ENCODE measurements around the gene SHH. TPM values are rescaled to one million over a fixed set of nuclear protein-coding genes. Genes with fewer than 3 reads are reported as not detected.

The SHH gene
- total RNA-seq, 2 donors from 2014 or later: 0.32 to 1.2 TPM

GRCh38 chr7:155789001-155789725 lies 23.1 kb downstream of the SHH start:
- no peak for TF ChIP-seq POLR2AphosphoS5 (IDR thresholded peaks at IDR 0.05)
- 73% methylated on average over 26 of the region's 29 CpGs for WGBS

GRCh38 chr7:155788616-155789000 lies 23.7 kb downstream of the SHH start:
- intact Hi-C loops (cut with DNase I): no loop called here
- Histone ChIP-seq H3K4me1 (replicated peaks) (no peaks in the 10 kb centered on the region), H3K27ac (no peak overlapping the region), H3K4me3 (no peak overlapping the region), H3K36me3 (no peaks in the 10 kb centered on the region), H3K27me3 (replicated peaks; ENCODE audit: insufficient read depth) (no peaks in the 10 kb centered on the region), H3K9me3 (no peaks in the 10 kb centered on the region)
- DNase-seq (ENCODE audit: low spot score): no peak
- TF ChIP-seq CTCF (IDR thresholded peaks at IDR 0.05) (no peak), POLR2AphosphoS5 (IDR thresholded peaks at IDR 0.05) (no peak), POLR2A (IDR thresholded peaks at IDR 0.05) (no peak)
- WGBS: 76% methylated on average over 22 of the region's 22 CpGs

More at GRCh38 chr7:155789001-155789725, 23.1 kb downstream of the SHH start:
- Histone ChIP-seq H3K27ac (no peak overlapping the region), H3K27me3 (replicated peaks; ENCODE audit: insufficient read depth) (no peaks in the 10 kb centered on the region), H3K4me1 (replicated peaks) (no peaks in the 10 kb centered on the region), H3K36me3 (no peaks in the 10 kb centered on the region), H3K4me3 (no peak overlapping the region), H3K9me3 (no peaks in the 10 kb centered on the region)
- no peak for DNase-seq (ENCODE audit: low spot score)
- intact Hi-C loops (cut with DNase I): no loop called here

- WGBS: 1% methylated on average over 61 of the region's 68 CpGs
- intact Hi-C loops (cut with DNase I): no loop called here
Observed at GRCh38 chr7:155787171-155787851, 25.0 kb downstream of the SHH start.

GRCh38 chr7:155786491-155786890 lies 25.8 kb downstream of the SHH start:
- WGBS: 93% methylated on average over 10 of the region's 10 CpGs
- no peak for TF ChIP-seq POLR2AphosphoS5 (IDR thresholded peaks at IDR 0.05)
- no peak for TF ChIP-seq POLR2A (IDR thresholded peaks at IDR 0.05)
- TF ChIP-seq CTCF (IDR thresholded peaks at IDR 0.05): no peak
- Histone ChIP-seq H3K9me3 (no peaks in the 10 kb centered on the region), H3K4me3 (no peak overlapping the region), H3K4me1 (replicated peaks) (no peaks in the 10 kb centered on the region), H3K27me3 (replicated peaks; ENCODE audit: insufficient read depth) (no peaks in the 10 kb centered on the region), H3K36me3 (peaks cover 0 to 4% of the 10 kb centered on the region in 2 donors), H3K27ac (no peak overlapping the region)
- intact Hi-C loops (cut with DNase I): no loop called here
- no peak for DNase-seq (ENCODE audit: low spot score)

More at GRCh38 chr7:155787171-155787851, 25.0 kb downstream of the SHH start:
- Histone ChIP-seq H3K4me3 (peak overlapping the region; percentile 26 to 31), H3K9me3 (no peaks in the 10 kb centered on the region), H3K27ac (no peak overlapping the region), H3K36me3 (peaks cover 0 to 4% of the 10 kb centered on the region in 2 donors), H3K27me3 (replicated peaks; ENCODE audit: insufficient read depth) (no peaks in the 10 kb centered on the region), H3K4me1 (replicated peaks) (no peaks in the 10 kb centered on the region)
- no peak for TF ChIP-seq POLR2AphosphoS5 (IDR thresholded peaks at IDR 0.05)
- TF ChIP-seq POLR2A (IDR thresholded peaks at IDR 0.05): no peak
- TF ChIP-seq CTCF (IDR thresholded peaks at IDR 0.05): no peak
- DNase-seq (ENCODE audit: low spot score): no peak

GRCh38 chr7:155785536-155785935 lies 26.7 kb downstream of the SHH start:
- Histone ChIP-seq H3K36me3 (peaks cover 0 to 4% of the 10 kb centered on the region in 2 donors), H3K9me3 (no peaks in the 10 kb centered on the region), H3K27me3 (replicated peaks; ENCODE audit: insufficient read depth) (no peaks in the 10 kb centered on the region), H3K27ac (no peak overlapping the region), H3K4me1 (replicated peaks) (no peaks in the 10 kb centered on the region), H3K4me3 (no peak overlapping the region)
- 93% methylated on average over 10 of the region's 10 CpGs for WGBS
- TF ChIP-seq CTCF (IDR thresholded peaks at IDR 0.05) (no peak), POLR2AphosphoS5 (IDR thresholded peaks at IDR 0.05) (no peak), POLR2A (IDR thresholded peaks at IDR 0.05) (no peak)
- DNase-seq (ENCODE audit: low spot score): no peak
- intact Hi-C loops (cut with DNase I): no loop called here

All from prostate gland (tissue), 2 donors.